HEK293 (cell line): Measurements from ENCODE around the gene SMC5.

Experiments used
- CTCF ChIA-PET: fragments of 350-600 bp; formaldehyde crosslinking; extraction: SDS; loops from one replicate; lab custom pipeline; 2021; ENCODE audit warnings: antibody characterized with exemption; lab: Yijun Ruan, JAX
- POLR2A ChIA-PET: fragments of 300-600 bp; formaldehyde crosslinking; extraction: SDS; loops from one replicate; lab custom pipeline; 2020; ENCODE audit warnings: antibody characterized with exemption, inconsistent platforms; lab: Yijun Ruan, JAX
- H3K27ac ChIP-seq: fragments of 200-500 bp; sonication (Bioruptor generic); 2 replicates; pipeline ENCODE4 v1.5.1; 2014; ENCODE audit warnings: low read depth, low read length, control low read depth, inconsistent platforms; ENCODE audit errors: extremely low read depth
- H3K36me3 ChIP-seq, 2 experiments: fragments of 200-500 bp in 1 of 2; sonication (Bioruptor generic) in 1 of 2; 1 replicate in 1 of 2; 2 replicates in 1 of 2; pipeline ENCODE4 v1.5.1; 2014 to 2017; ENCODE audit warnings: inconsistent platforms in 2 of 2, low read length in 2 of 2; ENCODE audit not compliant: control insufficient read depth in 2 of 2, insufficient read depth in 1 of 2
- H3K4me1 ChIP-seq: fragments of 200-500 bp; sonication (Bioruptor generic); 2 replicates; pipeline ENCODE4 v1.5.1; 2014; ENCODE audit warnings: mild to moderate bottlenecking, low read length, inconsistent platforms; ENCODE audit not compliant: control insufficient read depth, insufficient read depth
- H3K4me3 ChIP-seq: 2 replicates; pipeline ENCODE4 v1.5.1; 2011; ENCODE audit warnings: low read depth, mild to moderate bottlenecking, control low read depth, low read length, moderate library complexity
- H3K9me3 ChIP-seq: fragments of 200-500 bp; sonication (Bioruptor generic); 2 replicates; pipeline ENCODE4 v1.5.1; 2014; ENCODE audit warnings: low read depth, low read length, inconsistent platforms; ENCODE audit not compliant: control insufficient read depth, insufficient read depth
- BCL6B ChIP-seq: fragments of 450-650 bp; formaldehyde crosslinking; IDR thresholded peaks from 2 replicates; pipeline ENCODE4 v1.5.1; 2017; ENCODE audit warnings: missing biosample characterization, missing genetic modification characterization
- HOXD13 ChIP-seq: sonication (generic); formaldehyde crosslinking; IDR thresholded peaks from 2 replicates; pipeline ENCODE4 v1.8.0; 2022; ENCODE audit warnings: missing genetic modification reagents, borderline replicate concordance
- IKZF3 ChIP-seq: fragments of 450-650 bp; IDR thresholded peaks from 2 replicates; pipeline ENCODE4 v1.5.0; 2018; ENCODE audit warnings: missing biosample characterization, mild to moderate bottlenecking, missing genetic modification characterization, moderate library complexity
- SCRT2 ChIP-seq: fragments of 450-650 bp; formaldehyde crosslinking; IDR thresholded peaks from 2 replicates; pipeline ENCODE4 v1.5.1; 2016; ENCODE audit warnings: missing biosample characterization, missing genetic modification characterization
- SP7 ChIP-seq: fragments of 450-650 bp; formaldehyde crosslinking; IDR thresholded peaks from 2 replicates; pipeline ENCODE4 v1.5.1; 2016; ENCODE audit warnings: missing biosample characterization, missing genetic modification characterization
- ZFP3 ChIP-seq: fragments of 450-650 bp; formaldehyde crosslinking; IDR thresholded peaks from 2 replicates; pipeline ENCODE4 v1.5.1; 2016; ENCODE audit warnings: low read depth, missing biosample characterization, missing genetic modification characterization
- ZFP69B ChIP-seq: fragments of 450-650 bp; formaldehyde crosslinking; IDR thresholded peaks from 2 replicates; pipeline ENCODE4 v1.5.1; 2016; ENCODE audit warnings: missing biosample characterization, missing genetic modification characterization
- ZNF10 ChIP-seq: fragments of 450-650 bp; formaldehyde crosslinking; IDR thresholded peaks from 2 replicates; pipeline ENCODE4 v1.5.1; 2017; ENCODE audit warnings: missing biosample characterization, missing genetic modification characterization
- ZNF146 ChIP-seq: fragments of 450-650 bp; formaldehyde crosslinking; IDR thresholded peaks from 2 replicates; pipeline ENCODE4 v1.5.1; 2016; ENCODE audit warnings: missing biosample characterization, missing genetic modification characterization
- ZNF302 ChIP-seq: fragments of 450-650 bp; formaldehyde crosslinking; IDR thresholded peaks from 2 replicates; pipeline ENCODE4 v1.5.1; 2016; ENCODE audit warnings: missing biosample characterization, missing genetic modification characterization, low read depth
- ZNF350 ChIP-seq: fragments of 450-650 bp; formaldehyde crosslinking; IDR thresholded peaks from 2 replicates; pipeline ENCODE4 v1.5.0; 2017; ENCODE audit warnings: missing biosample characterization, mild to moderate bottlenecking, missing genetic modification characterization
- ZNF510 ChIP-seq: fragments of 450-650 bp; formaldehyde crosslinking; IDR thresholded peaks from 2 replicates; pipeline ENCODE4 v1.5.1; 2018; ENCODE audit warnings: mild to moderate bottlenecking, missing genetic modification characterization, missing biosample characterization; ENCODE audit not compliant: insufficient replicate concordance
- ZNF521 ChIP-seq: fragments of 450-650 bp; formaldehyde crosslinking; IDR thresholded peaks from 2 replicates; pipeline ENCODE4 v1.5.1; 2017; ENCODE audit warnings: missing biosample characterization, mild to moderate bottlenecking, missing genetic modification characterization
- ZNF530 ChIP-seq: fragments of 450-650 bp; formaldehyde crosslinking; IDR thresholded peaks from 2 replicates; pipeline ENCODE4 v1.5.1; 2016; ENCODE audit warnings: low read depth, missing biosample characterization, missing genetic modification characterization
- ZNF561 ChIP-seq: fragments of 450-650 bp; IDR thresholded peaks from 2 replicates; pipeline ENCODE4 v1.5.1; 2018; ENCODE audit warnings: missing biosample characterization, missing genetic modification characterization, borderline replicate concordance
- ZNF624 ChIP-seq: fragments of 450-650 bp; formaldehyde crosslinking; IDR thresholded peaks from 2 replicates; pipeline ENCODE4 v1.5.1; 2017; ENCODE audit warnings: missing biosample characterization, missing genetic modification characterization
- ZNF626 ChIP-seq: fragments of 450-650 bp; sonication (Bioruptor Pico); formaldehyde crosslinking; IDR thresholded peaks from 2 replicates; pipeline ENCODE4 v1.5.1; 2018; ENCODE audit warnings: missing biosample characterization, missing genetic modification characterization, inconsistent platforms
- ZNF664 ChIP-seq: fragments of 450-650 bp; formaldehyde crosslinking; IDR thresholded peaks from 2 replicates; pipeline ENCODE4 v1.5.1; 2016; ENCODE audit warnings: missing biosample characterization, missing genetic modification characterization
- ZNF704 ChIP-seq: fragments of 450-650 bp; formaldehyde crosslinking; IDR thresholded peaks from 2 replicates; pipeline ENCODE4 v1.5.1; 2016; ENCODE audit warnings: missing biosample characterization, missing genetic modification characterization
- ZNF707 ChIP-seq: fragments of 450-650 bp; formaldehyde crosslinking; IDR thresholded peaks from 2 replicates; pipeline ENCODE4 v1.5.1; 2016; ENCODE audit warnings: missing biosample characterization, missing genetic modification characterization
- ZSCAN5A ChIP-seq: fragments of 450-650 bp; formaldehyde crosslinking; IDR thresholded peaks from 2 replicates; pipeline ENCODE4 v1.5.1; 2016; ENCODE audit warnings: missing biosample characterization, missing genetic modification characterization
- TF ChIP-seq, protein P1 (sequence below): fragments of 450-650 bp; IDR thresholded peaks from 2 replicates; pipeline ENCODE4 v1.5.1; 2018; ENCODE audit warnings: missing biosample characterization, mild to moderate bottlenecking, missing genetic modification characterization
- TF ChIP-seq, protein P2 (sequence below): fragments of 450-650 bp; formaldehyde crosslinking; IDR thresholded peaks from 2 replicates; pipeline ENCODE4 v1.5.1; 2016; ENCODE audit warnings: missing biosample characterization, missing genetic modification characterization
- TF ChIP-seq, protein P3 (sequence below): fragments of 450-650 bp; formaldehyde crosslinking; IDR thresholded peaks from 2 replicates; pipeline ENCODE4 v1.5.1; 2016; ENCODE audit warnings: missing biosample characterization, missing genetic modification characterization

Gene SMC5

GRCh38 chr9:70315389-70315788 is 56.6 kb downstream of the SMC5 start:
- Histone ChIP-seq H3K9me3 (no peaks in the 10 kb centered on the region), H3K4me1 (no peaks in the 10 kb centered on the region), H3K4me3 (no peak overlapping the region), H3K36me3 (peaks cover 32 to 76% of the 10 kb centered on the region in 2 experiments), H3K27ac (no peak overlapping the region)
- TF ChIP-seq ZNF146 (tag by site-specific recombination), result no peak
- no peak for TF ChIP-seq BCL6B
- no peak for TF ChIP-seq IKZF3 (tag by site-specific recombination)
- TF ChIP-seq ZNF350 (tag by site-specific recombination), result no peak
- TF ChIP-seq SCRT2 (tag by site-specific recombination), result no peak
- TF ChIP-seq ZNF530 (tag by site-specific recombination), result no peak
- TF ChIP-seq, protein P1, sequence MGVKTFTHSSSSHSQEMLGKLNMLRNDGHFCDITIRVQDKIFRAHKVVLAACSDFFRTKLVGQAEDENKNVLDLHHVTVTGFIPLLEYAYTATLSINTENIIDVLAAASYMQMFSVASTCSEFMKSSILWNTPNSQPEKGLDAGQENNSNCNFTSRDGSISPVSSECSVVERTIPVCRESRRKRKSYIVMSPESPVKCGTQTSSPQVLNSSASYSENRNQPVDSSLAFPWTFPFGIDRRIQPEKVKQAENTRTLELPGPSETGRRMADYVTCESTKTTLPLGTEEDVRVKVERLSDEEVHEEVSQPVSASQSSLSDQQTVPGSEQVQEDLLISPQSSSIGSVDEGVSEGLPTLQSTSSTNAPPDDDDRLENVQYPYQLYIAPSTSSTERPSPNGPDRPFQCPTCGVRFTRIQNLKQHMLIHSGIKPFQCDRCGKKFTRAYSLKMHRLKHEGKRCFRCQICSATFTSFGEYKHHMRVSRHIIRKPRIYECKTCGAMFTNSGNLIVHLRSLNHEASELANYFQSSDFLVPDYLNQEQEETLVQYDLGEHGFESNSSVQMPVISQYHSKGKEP (tag by site-specific recombination), result no peak
- no peak for TF ChIP-seq ZNF521
- TF ChIP-seq ZNF707 (tag by site-specific recombination), result no peak
- TF ChIP-seq SP7 (tag by site-specific recombination), result no peak
- TF ChIP-seq ZNF10 (tag by site-specific recombination), result no peak
- no peak for TF ChIP-seq ZNF561 (tag by site-specific recombination)
- TF ChIP-seq, protein P2, sequence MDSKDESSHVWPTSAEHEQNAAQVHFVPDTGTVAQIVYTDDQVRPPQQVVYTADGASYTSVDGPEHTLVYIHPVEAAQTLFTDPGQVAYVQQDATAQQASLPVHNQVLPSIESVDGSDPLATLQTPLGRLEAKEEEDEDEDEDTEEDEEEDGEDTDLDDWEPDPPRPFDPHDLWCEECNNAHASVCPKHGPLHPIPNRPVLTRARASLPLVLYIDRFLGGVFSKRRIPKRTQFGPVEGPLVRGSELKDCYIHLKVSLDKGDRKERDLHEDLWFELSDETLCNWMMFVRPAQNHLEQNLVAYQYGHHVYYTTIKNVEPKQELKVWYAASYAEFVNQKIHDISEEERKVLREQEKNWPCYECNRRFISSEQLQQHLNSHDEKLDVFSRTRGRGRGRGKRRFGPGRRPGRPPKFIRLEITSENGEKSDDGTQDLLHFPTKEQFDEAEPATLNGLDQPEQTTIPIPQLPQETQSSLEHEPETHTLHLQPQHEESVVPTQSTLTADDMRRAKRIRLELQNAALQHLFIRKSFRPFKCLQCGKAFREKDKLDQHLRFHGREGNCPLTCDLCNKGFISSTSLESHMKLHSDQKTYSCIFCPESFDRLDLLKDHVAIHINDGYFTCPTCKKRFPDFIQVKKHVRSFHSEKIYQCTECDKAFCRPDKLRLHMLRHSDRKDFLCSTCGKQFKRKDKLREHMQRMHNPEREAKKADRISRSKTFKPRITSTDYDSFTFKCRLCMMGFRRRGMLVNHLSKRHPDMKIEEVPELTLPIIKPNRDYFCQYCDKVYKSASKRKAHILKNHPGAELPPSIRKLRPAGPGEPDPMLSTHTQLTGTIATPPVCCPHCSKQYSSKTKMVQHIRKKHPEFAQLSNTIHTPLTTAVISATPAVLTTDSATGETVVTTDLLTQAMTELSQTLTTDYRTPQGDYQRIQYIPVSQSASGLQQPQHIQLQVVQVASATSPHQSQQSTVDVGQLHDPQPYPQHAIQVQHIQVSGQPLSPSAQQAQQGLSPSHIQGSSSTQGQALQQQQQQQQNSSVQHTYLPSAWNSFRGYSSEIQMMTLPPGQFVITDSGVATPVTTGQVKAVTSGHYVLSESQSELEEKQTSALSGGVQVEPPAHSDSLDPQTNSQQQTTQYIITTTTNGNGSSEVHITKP (tag by site-specific recombination), result no peak
- TF ChIP-seq ZNF624 (tag by site-specific recombination), result no peak
- ChIA-PET CTCF (interaction anchor here (0.6 kb wide), 1 partner anchor 295 kb away, joined by 3 read pairs; no protein-coding TSS in a partner anchor), POLR2A (no interaction called here)

- H3K9me3 ChIP-seq, result no peaks in the 10 kb centered on the region
- H3K36me3 ChIP-seq, result peaks cover 32 to 82% of the 10 kb centered on the region in 2 experiments
- H3K27ac ChIP-seq, result no peak overlapping the region
- H3K4me3 ChIP-seq, result no peak overlapping the region
- ChIA-PET CTCF (interaction anchor here (1.6 kb wide), 1 partner anchor 12 kb away, joined by 8 read pairs; no protein-coding TSS in a partner anchor), POLR2A (interaction anchor here (1.5 kb wide), 1 partner anchor 13 kb away, joined by 3 read pairs; no protein-coding TSS in a partner anchor)
- H3K4me1 ChIP-seq, result no peaks in the 10 kb centered on the region
- TF ChIP-seq ZSCAN5A (tag by site-specific recombination) (no peak), ZNF664 (tag by site-specific recombination) (no peak), ZNF704 (tag by site-specific recombination) (no peak), BCL6B (no peak), ZNF302 (tag by site-specific recombination) (no peak), ZNF510 (tag by site-specific recombination) (no peak), ZFP69B (tag by site-specific recombination) (no peak), ZNF626 (no peak), ZNF624 (tag by site-specific recombination) (no peak), ZFP3 (tag by site-specific recombination) (no peak), HOXD13 (CRISPR knock-in tag) (no peak)
- TF ChIP-seq, protein P3, sequence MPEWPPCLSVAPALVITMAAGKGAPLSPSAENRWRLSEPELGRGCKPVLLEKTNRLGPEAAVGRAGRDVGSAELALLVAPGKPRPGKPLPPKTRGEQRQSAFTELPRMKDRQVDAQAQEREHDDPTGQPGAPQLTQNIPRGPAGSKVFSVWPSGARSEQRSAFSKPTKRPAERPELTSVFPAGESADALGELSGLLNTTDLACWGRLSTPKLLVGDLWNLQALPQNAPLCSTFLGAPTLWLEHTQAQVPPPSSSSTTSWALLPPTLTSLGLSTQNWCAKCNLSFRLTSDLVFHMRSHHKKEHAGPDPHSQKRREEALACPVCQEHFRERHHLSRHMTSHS (tag by site-specific recombination), result no peak
These were observed 59.2 kb downstream of the SMC5 start for GRCh38 chr9:70318002-70318401.
